ENCODE measurements around the gene TAAR1. TPM values are rescaled to one million over a fixed set of nuclear protein-coding genes. Genes with fewer than 3 reads are reported as not detected.
"Not testable (repeated sequence)": the region's sequence is repeated elsewhere in the genome, so short reads cannot be mapped to it uniquely, and the experiment has no call there.

The TAAR1 gene
- total RNA-seq, 1 experiment from 2014 or later = not detected

- DNase-seq (ENCODE audit: extremely low read depth, low read depth) = no peak
Observed at GRCh38 chr6:132664309-132665034, 5.5 kb upstream of the TAAR1 start.

DNA sequence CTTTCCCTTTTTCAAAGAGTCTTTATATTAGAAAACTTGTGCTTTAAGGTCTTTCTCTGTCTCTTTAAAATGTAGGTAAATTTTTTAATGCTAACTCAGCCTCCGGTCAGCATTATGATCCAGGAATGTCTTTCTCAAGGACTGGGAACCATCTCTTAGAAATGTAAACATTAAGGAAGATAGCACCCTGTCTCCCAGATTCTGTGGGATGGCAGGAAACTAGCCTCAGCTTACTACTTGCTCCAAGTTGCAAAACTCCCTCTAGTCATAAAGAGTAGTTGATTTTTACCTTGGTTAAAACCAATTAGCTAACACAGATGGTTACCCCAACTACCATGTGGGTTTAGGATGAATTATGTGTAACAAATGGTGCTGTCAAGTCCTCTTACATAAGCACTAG lies 4.7 kb upstream of the TAAR1 start:
- DNase-seq (ENCODE audit: extremely low read depth, low read depth) = no peak

DNA sequence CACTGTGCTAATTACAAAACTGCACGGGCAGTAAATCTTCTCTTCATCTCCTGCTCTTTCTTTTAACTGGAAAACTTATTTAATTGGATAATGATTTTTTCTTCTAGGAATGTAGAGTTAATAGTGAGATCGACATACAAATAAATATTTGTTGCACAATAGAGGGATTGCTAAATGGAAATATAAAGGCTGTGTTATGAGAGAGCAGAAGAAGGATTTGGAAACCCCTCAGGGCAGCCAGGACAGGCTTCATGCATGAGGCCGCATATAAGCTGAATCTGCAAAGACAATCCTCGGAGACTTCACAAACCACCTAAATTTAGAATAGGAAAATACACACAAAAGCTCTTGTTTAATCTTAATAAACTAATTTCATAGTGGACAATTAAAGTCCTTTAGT lies 2.9 kb upstream of the TAAR1 start:
- DNase-seq (ENCODE audit: extremely low read depth, low read depth) = no peak

- DNase-seq (ENCODE audit: extremely low read depth, low read depth) = no peak
Observed at GRCh38 chr6:132651062-132651461, 7.9 kb downstream of the TAAR1 start.

GRCh38 chr6:132650429-132650828 lies 8.6 kb downstream of the TAAR1 start:
- DNase-seq (ENCODE audit: extremely low read depth, low read depth) = no peak

DNA sequence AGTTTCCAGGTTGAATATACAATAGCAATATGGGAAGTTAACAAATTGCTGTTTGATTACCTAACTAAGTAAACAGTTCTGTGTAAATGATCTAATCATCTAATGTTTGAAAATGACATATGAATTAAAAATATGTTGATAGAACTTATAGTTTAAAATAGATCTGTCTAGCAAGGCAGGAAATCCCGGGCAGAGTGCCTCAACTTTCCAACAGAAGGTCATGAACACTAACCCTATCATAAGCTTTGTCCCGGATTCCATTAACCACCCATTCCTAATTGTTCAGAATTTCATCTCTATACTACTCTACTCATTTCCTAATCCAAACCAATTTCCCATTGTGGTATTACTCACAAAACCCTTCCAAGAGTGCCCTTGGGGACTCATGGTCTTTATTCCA lies 10.2 kb downstream of the TAAR1 start:
- no peak for DNase-seq (ENCODE audit: extremely low read depth, low read depth)

- DNase-seq (ENCODE audit: extremely low read depth, low read depth) = no peak
Observed at GRCh38 chr6:132648356-132648755, 10.6 kb downstream of the TAAR1 start.

- DNase-seq (ENCODE audit: extremely low read depth, low read depth) = no peak
Observed at GRCh38 chr6:132643547-132643946, 15.4 kb downstream of the TAAR1 start.

DNA sequence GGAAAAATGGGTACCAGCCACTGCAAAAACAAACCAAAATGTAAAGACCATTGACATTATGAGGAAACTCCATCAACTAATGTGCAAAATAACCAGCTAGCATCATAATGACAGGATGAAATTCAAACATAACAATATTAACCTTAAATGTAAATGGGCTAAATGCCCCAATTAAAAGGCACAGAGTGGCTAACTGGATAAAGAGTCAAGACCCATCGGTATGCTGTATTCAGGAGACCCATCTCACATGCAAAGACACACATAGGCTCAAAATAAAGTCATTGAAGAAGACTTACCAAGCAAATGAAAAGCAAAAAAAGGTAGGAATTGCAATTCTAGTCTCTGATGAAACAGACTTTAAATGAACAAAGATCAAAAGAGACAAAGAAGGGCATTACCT lies 21.8 kb downstream of the TAAR1 start:
- DNase-seq (ENCODE audit: extremely low read depth, low read depth) = not testable (repeated sequence)

DNA sequence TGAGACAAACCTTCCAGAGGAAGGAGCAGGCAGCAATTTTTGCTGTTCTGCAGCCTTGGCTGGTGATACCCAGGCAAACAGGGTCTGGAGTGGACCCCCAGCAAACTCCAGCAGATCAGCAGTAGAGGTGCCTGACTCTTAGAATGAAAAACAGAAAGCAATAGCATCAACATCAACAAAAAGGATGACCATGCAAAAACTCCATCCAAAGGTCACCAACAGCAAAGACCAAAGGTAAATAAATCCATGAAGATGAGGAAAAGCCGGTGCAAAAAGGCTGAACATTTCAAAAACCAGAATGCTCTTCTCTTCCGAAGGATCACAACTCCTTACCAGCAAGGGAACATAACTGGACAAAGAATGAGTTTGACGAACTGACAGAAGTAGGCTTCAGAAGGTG lies 23.1 kb downstream of the TAAR1 start:
- DNase-seq (ENCODE audit: extremely low read depth, low read depth) = not testable (repeated sequence)

- not testable (repeated sequence) for DNase-seq (ENCODE audit: extremely low read depth, low read depth)
Observed at GRCh38 chr6:132635288-132635687, 23.7 kb downstream of the TAAR1 start.

DNA sequence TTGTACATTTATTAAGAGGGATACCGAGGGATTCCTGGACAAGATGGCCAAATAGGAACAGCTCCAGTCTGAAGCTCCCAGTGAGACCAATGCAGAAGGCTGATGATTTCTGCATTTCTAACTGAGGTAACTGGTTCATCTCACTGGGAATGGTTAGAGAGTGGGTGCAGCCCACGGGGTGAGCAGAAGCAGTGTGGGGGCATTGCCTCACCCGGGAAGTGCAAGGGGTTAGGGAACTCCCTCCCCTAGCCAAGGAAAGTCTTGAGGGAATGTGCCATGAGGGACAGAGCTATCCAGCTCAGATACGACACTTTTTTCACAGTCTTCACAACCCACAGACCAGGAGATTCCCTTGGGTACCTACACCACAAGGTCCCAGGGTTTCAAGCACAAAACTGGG lies 24.2 kb downstream of the TAAR1 start:
- no peak for DNase-seq (ENCODE audit: extremely low read depth, low read depth)

DNA sequence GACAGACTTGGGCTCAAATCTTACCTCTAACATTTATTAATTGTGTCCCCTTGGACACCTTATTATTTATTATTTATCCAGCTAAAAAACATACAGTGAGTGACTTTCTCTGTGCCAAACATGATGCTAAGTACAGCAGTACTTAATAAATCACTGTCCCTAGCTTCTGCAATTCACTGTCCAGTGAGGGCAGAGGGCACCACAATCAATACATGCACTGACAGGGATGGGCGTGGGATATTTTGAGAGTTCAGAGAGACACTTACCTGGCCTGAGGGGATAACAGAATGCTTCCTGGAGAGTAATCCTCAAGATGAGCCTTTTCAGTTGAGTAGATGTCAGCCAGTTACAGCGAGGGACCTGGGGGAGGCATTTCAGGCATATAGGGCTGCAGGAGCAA lies 25.6 kb downstream of the TAAR1 start:
- no peak for DNase-seq (ENCODE audit: extremely low read depth, low read depth)

GRCh38 chr6:132624175-132624574 lies 34.8 kb downstream of the TAAR1 start, which contains the start of gene TAAR2:
Gene TAAR2, minus strand, starts transcription at chr6:132624275. Its CDS starts 0 bp downstream, at chr6:132624275.
- DNase-seq (ENCODE audit: extremely low read depth, low read depth) = no peak

- no peak for DNase-seq (ENCODE audit: extremely low read depth, low read depth)
Observed at GRCh38 chr6:132623106-132623845, 35.7 kb downstream of the TAAR1 start.

- no peak for DNase-seq (ENCODE audit: extremely low read depth, low read depth)
Observed at GRCh38 chr6:132616677-132617076, 42.3 kb downstream of the TAAR1 start.

GRCh38 chr6:132614554-132614953 lies 44.4 kb downstream of the TAAR1 start:
- DNase-seq (ENCODE audit: extremely low read depth, low read depth) = no peak

DNA sequence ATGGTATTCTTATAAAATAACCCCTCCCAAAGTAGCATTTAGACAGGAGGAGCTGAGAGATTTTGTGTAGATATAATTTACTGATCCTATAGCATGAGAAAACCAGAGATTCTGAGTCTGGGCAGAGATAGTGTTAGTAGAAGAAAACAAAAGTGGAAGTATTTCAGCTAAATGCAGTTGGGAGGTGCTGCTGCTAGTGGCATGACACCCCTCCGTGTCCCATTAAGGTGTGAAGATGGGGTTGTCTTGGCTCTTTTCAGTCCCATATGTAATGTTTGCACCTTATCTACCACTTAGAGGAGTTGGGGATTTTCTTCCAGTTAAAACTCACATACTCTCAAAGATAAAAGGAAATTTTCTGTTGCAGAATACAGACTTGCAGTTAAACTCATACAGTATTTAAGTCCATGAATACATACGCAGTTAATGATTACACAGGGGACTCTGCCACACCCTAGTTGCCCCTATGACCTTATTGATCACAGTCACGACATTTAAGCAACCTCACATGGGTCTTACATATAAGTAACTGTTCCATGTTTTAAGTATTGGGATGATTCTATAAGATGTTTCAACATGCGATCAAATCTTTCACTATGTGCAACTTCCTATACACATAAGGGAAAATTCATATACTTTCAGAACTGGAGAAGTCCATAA lies 46.4 kb downstream of the TAAR1 start:
- DNase-seq (ENCODE audit: extremely low read depth, low read depth) = no peak

- DNase-seq (ENCODE audit: extremely low read depth, low read depth) = no peak
Observed at GRCh38 chr6:132611616-132612015, 47.4 kb downstream of the TAAR1 start.

- DNase-seq (ENCODE audit: extremely low read depth, low read depth) = no peak
Observed at GRCh38 chr6:132607544-132608233, 51.3 kb downstream of the TAAR1 start.

GRCh38 chr6:132604635-132605152 lies 54.3 kb downstream of the TAAR1 start:
- no peak for DNase-seq (ENCODE audit: extremely low read depth, low read depth)

Measured in NCI-H460 (cell line).